Left ventricle myocardium superior (tissue), 1 donor: Measurements from ENCODE around the gene VANGL2. TPM values are rescaled to one million over a fixed set of nuclear protein-coding genes. Genes with fewer than 3 reads are reported as not detected.

ENCODE experiments used
- ATAC-seq: fragments of 200-7000 bp; cut with Tn5 transposase; one replicate; pipeline ENCODE4 v1.9.1; 2020; ENCODE audit warnings: mild to moderate bottlenecking, moderate library complexity
- DNase-seq: peaks from one replicate; pipeline ENCODE4 v3.0.0-alpha.2; 2020
- intact Hi-C: fragments of 100-400 bp; cut with micrococcal nuclease; formaldehyde crosslinking; loops from one replicate; pipeline ENCODE4 v1.11.0; 2022
- long read RNA-seq: library from polyadenylated mRNA; unstranded; transcript quantifications from one replicate; pipeline ENCODE4 v2.0.0, GENCODE V29; 2021
- total RNA-seq: library from RNA; stranded (reverse); fragmentation: NEBNext Ultra II Directional; extraction: Animal tissue kit (Norgen Biotek cat#: 25700); gene quantifications from one replicate; pipeline ENCODE4 v1.2.1, GENCODE V29; 2021
- donor health status: DM: no; HTN: yes; CAD: no; lungs with severe emphysema.

The VANGL2 gene
- total RNA-seq: 2.6 TPM
- long read RNA-seq: 0 reads

DNA sequence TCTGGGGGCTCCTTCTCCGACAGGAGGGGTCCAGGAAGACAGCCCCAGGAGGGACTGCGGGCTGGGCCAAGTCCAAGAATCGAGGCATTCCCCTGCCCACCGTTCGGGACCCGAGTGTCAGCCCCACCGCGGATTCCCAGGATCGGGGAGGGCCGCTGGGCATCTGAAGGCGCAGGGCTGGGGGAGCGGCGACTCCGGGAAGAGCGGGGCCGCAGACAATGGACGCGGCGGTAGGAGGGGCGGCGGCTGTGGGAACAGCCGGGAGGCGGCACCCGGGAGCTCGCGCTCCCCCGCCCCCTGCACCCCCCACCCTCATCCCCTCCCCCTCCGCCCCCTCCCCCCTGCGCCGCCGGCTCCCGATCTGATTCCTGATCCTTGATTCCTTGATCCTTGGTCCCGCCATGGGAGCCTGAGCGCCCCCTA is at the start of gene VANGL2:
TSS of gene VANGL2 (plus strand) at position 342 of the 423 bp plus-strand sequence. CDS start 15,274 bp downstream, outside the sequence.
- intact Hi-C loops: no loop called here
- DNase-seq (peak; percentile 90), ATAC-seq (peak; percentile 88)

DNA sequence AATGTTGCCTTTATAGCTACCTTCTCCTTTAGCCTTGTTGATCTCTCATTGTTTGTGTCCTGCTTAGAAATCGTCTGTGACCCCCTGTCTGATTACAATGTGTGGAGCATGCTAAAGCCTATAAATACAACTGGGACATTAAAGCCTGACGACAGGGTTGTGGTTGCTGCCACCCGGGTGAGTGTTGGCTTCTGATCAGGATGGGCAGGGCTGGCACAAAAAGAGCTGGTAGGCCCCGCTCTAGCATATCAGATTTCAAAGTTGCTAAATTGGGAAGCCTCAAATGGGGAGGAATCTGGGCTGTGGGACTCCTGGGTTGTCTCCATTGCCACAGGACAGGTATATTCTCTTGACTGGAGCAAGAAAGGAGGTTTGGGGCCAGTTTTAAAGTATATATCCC is 48.7 kb upstream of the VANGL2 start:
- DNase-seq (peak; percentile 49), ATAC-seq (peak; percentile 88)
- intact Hi-C loops: no loop called here

DNA sequence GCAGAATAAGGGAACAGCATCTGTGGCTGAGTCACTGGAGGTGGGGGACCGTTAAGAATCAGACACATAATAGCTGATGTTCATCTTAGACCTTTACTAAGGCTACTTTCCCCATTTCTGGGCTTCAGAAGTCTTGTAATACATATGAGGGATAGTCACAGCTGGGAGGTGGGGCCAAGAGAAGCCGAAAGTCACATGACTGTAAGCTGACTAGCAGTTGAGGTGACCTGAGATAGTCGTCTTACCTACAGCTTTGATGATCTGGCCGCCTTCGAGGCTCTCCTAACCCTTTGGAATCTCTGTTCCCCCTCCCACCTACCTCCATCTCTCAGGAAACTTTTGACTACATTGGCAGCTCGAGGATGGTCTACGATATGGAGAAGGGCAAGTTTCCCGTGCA is 47.8 kb upstream of the VANGL2 start:
- intact Hi-C loops: no loop called here
- ATAC-seq (no peak), DNase-seq (no peak)

DNA sequence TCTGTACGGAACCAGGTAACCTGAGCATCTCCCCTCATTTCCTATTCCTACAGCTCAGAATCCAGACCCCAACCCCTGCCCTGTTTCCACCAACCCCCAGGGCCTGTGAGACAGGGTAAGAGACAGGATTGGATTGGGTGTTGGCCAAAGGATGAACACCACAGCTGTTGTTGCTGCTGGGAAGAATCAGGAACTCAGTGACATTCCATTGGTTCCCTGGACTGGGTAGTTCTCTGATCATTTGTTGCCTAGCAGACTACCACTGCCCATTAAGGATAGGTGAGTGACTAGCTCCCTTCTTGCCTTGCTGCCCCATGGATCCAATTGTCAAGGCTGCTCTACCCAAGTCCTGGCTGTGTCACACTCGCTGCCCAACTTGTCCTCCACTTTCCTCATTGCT is 47.1 kb upstream of the VANGL2 start:
- no peak for DNase-seq
- no peak for ATAC-seq
- intact Hi-C loops: no loop called here

DNA sequence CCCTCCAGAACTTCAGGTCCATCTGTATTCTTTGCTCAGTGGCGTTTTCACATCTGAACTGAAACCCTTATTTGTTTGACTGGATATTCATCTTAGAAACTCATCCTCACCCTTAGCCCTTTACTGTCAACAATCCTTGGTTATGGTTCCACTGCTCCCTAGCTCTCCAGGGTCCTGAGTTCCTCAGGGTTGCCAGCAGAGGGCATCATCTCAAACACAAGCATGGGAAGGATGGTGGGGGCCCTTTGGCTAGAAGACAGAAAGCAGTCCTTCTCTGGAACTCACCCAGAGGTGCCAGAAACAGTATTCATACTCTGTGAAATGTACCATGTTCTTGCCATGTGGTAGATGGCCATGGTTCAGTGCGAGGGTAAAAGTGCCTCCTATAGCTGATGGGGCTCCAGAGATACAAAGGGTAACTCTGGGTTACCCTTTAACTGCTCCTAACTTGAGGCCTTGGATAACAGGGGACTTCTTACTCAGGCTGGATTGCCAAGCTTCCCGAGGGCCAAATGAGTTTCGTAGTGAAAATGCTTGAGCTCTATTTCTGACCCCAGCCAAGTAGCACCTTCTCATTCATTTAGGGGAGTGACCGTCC is 45.9 kb upstream of the VANGL2 start:
- DNase-seq (no peak), ATAC-seq (no peak)
- intact Hi-C loops: no loop called here

DNA sequence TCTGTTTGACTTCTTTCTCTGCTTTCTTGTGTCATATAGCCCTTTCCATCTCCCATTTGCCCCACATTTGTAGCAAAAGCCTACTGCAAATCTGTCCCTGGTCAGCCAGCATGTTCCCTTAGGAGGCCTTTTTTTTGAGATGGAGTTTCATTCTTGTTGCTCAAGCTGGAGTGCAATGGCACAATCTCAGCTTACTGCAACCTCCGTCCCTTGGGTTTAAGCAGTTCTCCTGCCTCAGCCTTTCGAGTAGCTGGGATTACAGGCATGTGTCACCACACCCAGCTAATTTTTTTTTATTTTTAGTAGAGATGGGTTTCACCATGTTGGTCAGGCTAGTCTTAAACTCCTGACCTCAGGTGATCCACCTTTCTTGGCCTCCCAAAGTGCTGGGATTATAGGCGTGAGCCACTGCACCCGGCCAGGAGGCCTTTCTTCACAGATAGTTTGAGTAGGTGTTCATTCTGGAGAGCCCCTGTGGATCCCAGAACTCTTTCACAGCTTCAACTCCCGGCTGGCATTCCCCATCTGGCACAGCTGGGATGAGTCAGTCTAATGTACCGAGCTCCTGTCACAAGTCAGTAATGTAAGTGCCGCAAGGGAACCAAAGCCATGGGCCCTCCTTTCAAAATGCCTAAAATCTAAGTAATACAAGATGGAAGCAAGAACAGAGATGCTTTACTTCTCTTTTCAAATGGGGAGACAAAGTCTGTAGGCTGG is 42.9 kb upstream of the VANGL2 start:
- intact Hi-C loops: no loop called here
- ATAC-seq (no peak), DNase-seq (no peak)

DNA sequence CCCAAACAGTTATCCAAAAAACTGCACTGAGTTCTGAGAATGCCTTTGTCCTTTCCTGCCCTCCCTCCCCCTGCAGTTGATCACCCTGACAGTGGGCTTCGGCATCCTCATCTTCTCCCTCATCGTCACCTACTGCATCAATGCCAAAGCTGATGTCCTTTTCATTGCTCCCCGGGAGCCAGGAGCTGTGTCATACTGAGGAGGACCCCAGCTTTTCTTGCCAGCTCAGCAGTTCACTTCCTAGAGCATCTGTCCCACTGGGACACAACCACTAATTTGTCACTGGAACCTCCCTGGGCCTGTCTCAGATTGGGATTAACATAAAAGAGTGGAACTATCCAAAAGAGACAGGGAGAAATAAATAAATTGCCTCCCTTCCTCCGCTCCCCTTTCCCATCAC is 42.3 kb upstream of the VANGL2 start:
- ATAC-seq: no peak
- intact Hi-C loops: no loop called here
- DNase-seq: no peak

DNA sequence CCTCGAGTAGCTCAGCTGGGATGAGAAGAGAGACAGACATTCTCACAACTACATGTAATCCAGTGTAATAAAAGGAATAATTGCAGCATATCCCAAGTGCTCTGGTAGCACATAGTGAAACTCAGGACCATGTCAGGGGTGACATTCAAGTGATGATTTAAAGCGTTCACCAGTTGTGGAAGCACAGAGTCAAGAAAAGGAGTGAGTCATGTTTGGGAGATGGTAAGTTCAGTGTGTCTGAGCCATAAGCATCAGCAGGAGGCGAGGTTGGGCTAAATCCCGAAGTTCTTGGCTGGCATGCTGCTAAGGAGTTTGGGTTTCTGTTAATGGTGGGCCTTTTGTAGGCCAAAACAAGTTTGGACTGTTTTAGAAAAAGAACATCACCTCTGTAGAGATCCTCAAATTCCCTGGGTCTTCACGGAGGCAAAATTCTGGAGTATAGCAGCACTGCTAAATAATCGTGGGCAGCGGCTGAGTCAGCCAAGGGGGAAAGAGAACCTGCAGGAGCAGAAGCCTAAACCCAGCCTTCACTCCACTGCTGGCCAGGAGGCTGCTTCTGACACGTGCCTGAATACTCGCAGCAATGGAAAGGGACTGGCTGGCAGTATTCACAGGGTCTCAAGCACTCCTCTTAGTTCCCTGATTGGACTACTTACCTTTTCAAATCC is 40.7 kb upstream of the VANGL2 start:
- intact Hi-C loops: no loop called here
- no peak for ATAC-seq
- no peak for DNase-seq

DNA sequence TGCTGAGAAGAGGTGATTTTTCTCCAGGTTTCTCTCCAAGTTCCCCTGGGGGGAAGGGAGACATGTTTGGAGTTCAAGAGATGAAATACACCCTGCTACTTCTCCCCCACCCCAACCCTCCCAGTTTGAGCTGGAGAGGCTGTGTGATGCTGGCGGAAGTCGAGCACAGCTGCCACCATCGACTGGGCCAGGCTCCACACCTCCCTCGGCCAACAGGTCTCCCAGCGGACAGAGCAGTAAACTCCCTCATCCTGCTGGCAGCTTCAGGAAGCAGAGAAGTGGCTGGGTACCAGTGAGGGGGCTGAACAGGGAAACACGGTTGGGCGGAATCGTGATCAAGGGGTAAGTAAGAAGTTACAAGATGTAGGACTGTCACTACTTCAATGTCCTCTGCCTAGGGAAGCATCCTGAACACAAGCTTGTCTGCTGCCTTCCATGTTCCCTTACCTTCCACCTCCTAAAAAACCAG is 40.1 kb upstream of the VANGL2 start:
- ATAC-seq: no peak
- intact Hi-C loops: no loop called here
- no peak for DNase-seq

DNA sequence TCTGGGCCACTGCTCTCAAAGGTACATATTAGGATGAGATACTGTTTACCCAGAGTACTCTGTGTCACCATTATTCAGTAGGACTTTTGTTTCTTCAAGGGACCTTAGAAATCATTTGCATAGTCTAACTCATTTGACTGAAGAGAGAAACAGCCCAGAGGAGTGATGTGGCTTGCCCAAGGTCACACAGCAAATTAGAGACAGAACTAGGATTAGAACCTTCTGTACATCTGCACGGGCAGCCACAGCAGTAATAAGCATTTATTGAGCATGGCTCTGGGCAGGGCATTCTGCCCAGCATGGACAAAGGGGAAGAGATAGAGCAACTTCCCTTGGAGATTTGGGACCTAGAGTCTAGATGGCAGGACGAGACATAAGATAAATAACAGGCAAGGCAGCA is 39.2 kb upstream of the VANGL2 start:
- intact Hi-C loops: no loop called here
- no peak for DNase-seq
- ATAC-seq: no peak

DNA sequence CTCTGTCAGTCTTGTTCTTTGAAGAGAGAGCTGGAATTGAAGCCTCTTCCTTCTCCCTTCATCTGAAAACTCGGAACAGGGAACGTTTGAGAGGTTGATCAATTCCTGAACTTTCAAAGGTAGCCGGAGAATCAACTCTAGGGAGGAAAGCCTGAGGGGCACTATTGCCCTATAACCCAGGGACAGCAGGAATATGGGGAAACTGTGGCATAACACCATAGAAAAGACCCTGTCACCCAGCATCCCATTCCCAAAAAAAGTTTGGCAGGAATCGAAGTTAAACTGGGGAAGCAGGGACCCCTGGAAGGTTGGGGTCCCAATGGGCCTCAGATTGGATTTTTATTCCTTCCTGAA is 38.6 kb upstream of the VANGL2 start:
- intact Hi-C loops: no loop called here
- DNase-seq (no peak), ATAC-seq (no peak)

DNA sequence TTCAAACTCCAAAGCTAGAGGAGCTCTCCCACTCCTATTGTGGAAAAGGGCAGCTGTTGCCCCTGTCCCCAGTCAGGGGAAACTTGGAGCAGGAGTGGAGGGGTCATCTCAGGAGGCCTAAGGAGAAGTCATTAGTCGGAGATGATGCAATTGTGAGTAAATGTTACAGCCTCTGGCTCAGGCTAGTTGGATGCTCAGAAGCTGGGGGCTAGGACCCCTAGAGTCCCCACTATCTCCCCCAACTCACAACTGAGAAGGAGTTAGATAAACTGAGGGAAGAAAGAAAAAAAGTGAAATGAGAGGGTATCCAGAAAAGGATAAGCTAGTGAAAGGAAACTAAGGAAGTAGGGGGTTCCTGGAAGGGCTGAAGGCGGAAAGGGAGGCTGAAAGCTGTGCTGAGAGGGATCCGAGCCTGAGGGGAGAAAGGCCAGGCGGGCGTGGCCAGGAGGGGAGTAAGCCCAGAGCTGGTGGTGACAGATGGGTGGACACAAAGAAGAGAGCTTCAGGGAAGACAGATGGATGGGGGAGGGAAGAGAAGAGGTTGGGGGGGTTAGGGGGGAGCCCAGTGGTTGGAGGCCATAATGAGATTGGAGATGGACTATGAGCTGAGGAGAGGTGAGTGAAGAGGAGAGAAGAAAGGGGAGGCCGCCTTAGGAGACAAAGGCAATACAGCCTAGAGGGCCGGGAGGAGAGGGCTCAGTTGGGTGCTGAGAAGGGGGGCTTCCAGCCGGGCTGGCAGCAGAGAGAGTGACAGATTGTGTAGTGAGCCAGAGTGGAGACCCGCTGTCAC is 38.0 kb upstream of the VANGL2 start:
- DNase-seq (no peak), ATAC-seq (no peak)
- intact Hi-C loops: no loop called here

DNA sequence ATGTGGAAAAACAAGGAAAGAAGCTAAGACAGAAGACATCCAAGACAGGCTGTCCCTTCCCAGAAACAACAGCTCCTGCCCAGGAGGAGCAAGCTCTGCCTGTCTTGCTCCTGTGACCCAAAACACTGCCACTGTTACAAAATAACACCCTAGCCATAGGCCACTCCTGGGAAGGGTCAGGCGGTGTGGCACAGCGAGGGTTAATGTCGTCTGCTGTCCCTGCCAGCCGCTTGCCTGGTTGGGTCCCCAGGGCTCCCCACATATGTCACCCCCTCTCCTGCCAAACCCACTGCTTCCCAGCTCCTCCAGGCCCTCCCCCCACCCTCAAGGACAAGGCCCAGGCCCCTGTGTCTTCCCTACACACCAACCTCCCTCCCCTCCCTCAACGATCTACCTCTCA is 37.4 kb upstream of the VANGL2 start:
- ATAC-seq: no peak
- intact Hi-C loops: no loop called here
- DNase-seq: no peak

DNA sequence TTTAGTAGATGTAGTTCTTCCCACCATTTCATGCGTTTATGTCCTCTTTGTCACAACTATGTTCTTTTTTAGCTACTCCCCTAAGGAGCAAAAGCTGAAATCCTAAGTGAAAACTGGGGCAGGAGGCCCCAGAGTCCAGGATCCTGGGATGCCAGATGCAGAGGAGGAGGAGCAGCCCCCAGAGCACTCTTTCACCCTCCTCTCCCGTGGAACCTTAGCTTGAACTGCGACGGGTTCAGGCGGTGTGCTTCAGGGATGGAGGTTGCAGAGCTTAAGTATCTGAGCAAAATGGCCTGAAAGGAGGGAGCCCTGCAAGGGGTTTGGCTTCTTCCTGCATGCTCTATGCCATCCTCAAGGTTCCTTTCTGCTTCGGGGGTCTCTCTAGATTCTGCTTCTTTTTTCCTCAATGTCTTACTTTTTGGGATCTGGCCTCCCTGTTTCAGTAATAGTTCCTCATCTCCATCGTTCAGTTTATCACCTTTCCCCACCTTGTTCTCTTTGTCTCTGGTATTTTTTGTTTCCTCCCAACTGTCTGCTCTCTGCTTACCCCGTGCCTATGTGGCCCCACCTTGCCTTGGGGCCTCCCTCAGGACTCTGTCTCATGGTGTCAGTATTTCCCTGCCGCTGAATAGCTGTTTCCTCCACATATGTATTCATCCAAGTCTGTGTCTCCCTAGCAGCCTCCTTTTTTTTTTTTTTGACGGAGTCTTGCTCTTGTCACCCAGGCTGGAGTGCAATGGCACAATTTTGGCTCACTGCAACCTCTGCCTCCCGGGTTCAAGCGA is 36.2 kb upstream of the VANGL2 start:
- intact Hi-C loops: no loop called here
- DNase-seq (no peak), ATAC-seq (no peak)

DNA sequence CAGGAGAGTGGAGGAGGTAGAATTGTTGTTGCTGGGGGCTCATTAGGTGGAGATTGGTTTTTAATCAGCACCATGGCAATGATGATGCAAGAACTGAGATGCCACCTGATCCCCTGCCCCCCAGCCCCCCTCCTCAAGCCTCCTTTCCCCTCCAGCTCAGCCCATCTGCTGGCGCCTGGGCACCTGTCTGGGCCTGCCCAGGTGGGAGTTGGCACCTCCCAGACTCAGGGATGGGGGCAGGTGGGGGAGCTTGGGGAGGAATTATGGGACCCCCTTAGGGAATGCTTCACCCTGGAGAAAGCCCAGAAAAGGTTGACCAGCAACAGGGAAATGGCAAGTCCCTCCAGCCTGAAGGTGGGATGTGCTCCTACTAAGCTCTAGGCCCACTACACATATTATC is 35.0 kb upstream of the VANGL2 start:
- ATAC-seq (no peak), DNase-seq (no peak)
- intact Hi-C loops: no loop called here

DNA sequence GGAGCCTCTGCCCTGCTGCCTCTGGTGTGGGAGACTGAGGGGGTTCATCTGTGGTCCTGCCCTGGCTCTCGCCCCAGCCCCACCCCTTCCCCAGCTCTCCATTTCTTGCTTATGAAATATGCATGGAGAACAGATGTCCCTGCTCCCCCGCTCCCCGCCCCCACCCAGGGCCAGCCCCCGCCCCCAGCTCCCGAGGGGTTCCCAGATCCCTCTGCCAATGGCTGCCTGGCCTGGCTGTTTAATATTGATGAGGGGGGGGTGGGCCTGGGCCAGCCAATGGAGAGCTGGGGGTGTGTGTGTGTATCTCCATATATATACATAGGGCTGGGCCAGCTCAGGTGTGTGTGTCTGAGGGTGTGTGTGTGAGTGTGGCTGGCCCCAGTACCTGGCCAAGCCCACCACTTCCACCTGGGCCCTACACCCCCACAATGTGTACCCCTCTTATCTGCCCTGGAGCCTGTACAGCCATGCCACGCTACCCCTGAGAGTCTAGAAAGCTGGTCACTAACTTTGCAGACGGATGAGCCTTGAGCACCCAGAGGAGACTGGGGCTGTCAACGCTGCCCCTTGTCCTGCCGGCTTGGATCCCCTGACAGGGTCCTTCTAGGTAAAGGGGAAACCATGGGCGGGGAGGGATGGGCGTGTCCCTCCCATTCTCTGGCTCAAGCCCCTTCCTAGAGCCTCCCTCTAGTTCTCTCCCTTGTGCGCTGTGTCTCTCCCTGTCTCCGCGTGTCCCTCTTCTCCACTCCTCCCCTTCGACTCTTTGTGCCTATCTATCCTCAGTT is 33.4 kb upstream of the VANGL2 start, which contains the start of gene NHLH1:
TSS of gene NHLH1 (plus strand) at position 341 of the 785 bp plus-strand sequence. CDS start 3,661 bp downstream, outside the sequence.
- intact Hi-C loops: no loop called here
- DNase-seq: no peak
- no peak for ATAC-seq

DNA sequence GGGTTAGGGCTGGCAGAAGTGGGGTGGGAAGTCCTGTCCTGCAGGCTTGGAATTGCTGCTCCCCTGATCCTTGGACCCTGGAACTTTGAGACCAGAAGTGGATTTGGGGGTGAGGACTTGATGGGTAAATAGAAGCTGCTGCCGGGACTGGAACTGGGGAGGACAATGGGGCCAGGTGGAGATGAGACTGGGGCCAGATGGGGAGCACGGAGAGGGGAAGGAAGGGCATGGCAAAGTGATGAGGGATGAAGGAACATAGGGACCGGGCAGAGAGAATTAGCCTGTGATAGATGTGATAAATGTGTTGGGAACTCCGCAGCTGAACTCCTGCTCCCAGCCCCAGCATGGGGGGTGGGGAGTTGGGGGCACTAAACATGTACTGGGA is 32.9 kb upstream of the VANGL2 start:
- no peak for ATAC-seq
- intact Hi-C loops: no loop called here

More for the DNA sequence above, 32.9 kb upstream of the VANGL2 start:
- DNase-seq: no peak
